Anterior cingulate cortex (tissue), 58 donors: ENCODE data around the gene CARNS1.

ENCODE experiments used
- DNase-seq, 58 donors: peaks; one replicate each; lab custom pipeline; 2025; lab: John Stamatoyannopoulos, UW

The CARNS1 gene

DNA sequence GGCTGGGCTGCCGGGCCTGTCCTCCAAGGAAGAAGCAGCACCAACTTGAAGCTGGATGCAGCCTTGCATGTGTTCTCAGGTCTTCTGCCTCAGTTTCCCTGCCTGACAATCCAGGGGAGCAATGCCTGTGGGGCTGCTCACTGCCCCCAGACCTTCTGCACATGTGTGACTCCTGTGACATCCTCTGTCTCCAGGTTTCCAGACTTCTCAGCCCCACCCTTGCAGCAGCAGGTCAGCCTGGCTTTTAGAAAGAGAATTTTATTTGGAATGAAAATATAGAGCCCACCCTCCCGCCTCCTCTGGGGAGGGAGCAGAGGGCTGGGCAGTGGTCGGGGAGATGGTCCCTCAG is 22.3 kb downstream of the CARNS1 start:
- no peak for DNase-seq

GRCh38 chr11:67438158-67438902 is 22.9 kb downstream of the CARNS1 start:
- DNase-seq = no peak

GRCh38 chr11:67439321-67440228 is 24.1 kb downstream of the CARNS1 start:
- DNase-seq = peak in 4 of 58 donors; percentile 16 to 62 (median 46)

- no peak for DNase-seq
Observed at GRCh38 chr11:67440229-67441097, 25.0 kb downstream of the CARNS1 start.

GRCh38 chr11:67441098-67441563 is 25.7 kb downstream of the CARNS1 start:
- DNase-seq = no peak

DNA sequence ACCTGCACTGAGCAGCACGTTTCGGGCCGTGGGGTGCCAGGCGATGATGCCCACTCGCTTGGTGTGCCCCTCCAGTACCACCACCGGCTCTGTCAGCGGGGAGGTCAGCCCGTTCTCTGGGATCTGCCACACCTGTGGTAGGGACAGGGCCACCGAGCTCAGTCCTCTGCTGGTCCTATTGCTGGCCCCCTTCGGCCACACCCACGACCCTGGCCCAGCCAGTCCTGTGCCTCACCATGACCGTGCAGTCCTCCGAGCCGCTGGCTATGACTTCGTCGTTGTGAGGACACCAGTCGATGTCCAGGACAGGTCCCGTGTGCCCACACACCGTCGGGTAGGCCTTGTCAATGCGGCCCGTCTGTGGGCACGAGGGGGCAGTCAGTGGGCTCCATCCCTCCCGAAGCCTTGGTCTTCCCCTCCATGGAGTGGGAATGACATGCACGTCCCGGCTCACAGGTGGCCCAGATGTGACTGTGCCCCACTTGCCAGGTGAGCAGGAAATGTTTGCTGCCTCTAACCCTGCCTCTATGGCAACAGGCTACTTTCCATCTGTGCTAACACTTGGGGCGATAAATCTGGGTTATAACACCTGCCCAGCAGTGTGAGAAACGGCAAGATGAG is 26.4 kb downstream of the CARNS1 start:
- no peak for DNase-seq

GRCh38 chr11:67442504-67443404 is 27.3 kb downstream of the CARNS1 start:
- no peak for DNase-seq

DNA sequence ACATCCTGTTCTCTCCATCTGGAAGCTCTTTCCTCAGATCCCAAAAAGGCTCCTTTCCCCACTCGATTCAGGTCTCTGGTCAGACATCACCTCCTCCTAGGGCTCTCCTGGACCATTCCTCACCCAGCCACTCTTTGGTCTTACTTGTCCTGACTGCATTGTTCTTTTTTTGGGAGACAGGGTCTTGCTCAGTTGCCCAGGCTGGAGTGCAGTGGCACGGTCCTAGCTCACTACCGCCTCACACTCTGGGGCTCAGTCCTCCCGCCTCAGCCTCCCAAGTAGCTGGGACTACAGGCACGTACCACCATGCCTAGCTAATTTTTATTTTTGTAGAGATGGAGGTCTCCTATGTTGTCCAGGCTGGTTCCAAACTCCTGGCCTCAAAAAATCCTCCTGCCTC is 30.0 kb downstream of the CARNS1 start:
- no peak for DNase-seq

DNA sequence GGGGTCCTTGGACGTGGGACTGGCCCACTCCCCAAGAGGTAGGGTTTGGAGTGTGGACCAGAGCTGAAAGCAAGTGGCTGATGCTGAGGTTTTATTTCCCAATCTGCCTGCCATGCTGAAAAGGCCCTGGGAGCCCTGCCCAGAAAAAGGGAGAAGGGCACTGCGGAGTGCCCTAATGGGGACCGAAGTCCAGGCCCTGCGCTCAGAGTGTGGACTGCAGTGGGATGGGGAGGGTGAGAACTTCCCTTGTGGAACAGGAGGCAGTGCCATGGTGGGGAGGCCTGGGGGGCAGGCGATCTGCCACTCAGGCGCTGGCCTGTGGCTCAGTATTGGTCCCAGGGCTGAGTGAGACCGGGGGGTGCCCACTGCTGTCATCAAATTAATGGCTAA is 32.7 kb downstream of the CARNS1 start:
- DNase-seq = no peak

GRCh38 chr11:67449116-67449844 is 33.8 kb downstream of the CARNS1 start:
- DNase-seq = no peak

DNA sequence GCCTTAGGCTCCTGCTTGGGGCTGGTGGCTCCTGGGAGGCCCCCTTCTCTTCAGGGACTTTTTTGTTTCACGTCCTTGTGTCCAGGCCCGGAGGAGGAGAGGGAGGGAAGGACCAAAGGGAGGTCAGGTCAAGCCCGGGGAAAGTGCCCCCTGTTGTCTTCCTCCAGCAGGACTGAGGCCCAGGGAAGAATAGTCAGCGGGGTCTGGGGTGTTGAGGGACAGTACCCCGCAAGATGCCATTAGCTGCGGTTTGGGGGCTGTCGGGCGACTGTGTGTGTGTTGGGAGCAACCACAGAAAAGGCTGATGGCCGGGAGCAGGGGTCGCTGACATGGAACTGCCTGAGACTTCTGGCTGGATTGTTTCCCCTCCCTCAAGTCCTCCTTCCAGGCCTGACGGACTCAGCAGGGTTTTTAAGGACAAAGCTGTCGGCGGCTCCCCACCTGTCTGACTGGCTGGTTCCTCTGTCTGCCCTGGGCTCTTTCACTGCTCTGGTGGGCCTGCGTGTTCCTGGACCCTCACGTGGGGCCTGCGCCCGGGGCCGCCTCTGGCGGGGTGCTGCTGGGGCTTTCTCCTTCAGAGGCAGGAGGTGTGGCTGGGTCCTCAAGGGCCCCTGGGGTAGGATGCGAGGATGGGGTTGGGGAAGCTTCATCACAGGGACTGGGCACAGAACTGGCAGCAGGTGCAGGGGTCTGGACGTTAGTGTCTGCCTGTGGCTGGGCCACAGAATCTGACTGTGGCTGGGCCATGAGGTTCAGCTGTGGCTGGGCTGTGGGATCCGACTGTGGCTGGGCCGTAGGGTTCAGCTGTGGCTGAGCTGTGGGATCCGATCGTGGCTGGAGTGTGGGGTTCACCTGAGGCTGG is 35.5 kb downstream of the CARNS1 start:
- no peak for DNase-seq

DNA sequence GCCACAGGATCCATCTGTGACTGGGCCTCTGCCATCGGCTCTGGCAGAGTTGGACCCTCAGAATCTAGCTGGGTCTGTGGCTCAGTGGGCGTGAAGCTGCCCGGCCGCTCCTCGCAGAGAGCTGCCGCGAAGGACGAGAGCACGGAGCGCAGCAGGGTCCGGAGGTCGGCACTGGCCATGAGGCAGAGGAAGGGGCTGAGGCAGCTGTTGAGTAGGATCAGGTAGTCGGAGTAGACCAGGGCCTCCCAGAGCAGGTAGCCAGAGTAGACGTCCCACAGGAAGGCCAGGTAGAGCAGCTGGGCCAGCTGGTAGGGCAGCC is 36.1 kb downstream of the CARNS1 start:
- DNase-seq = no peak

- peak in 14 of 58 donors; percentile 10 to 69 (median 36) for DNase-seq
Observed at GRCh38 chr11:67452141-67452952, 36.9 kb downstream of the CARNS1 start, which contains the start of gene GPR152. GPR152 (minus strand) TSS chr11:67452729; CDS start chr11:67452724, 5 bp downstream.

GRCh38 chr11:67453816-67454732 is 38.6 kb downstream of the CARNS1 start:
- DNase-seq = no peak

- no peak for DNase-seq
Observed at GRCh38 chr11:67455054-67455453, 39.6 kb downstream of the CARNS1 start, which contains the start of gene CABP4. CABP4 (plus strand) TSS chr11:67455354; CDS start chr11:67455424, 70 bp downstream.
